ENCODE results near the gene PPME1.

PPME1 gene

GRCh38 chr11:74204701-74205100, 33.6 kb downstream of the PPME1 start:
- FAIRE-seq, result no peak
- DNase-seq (ENCODE audit: insufficient read length), result no peak
- no peak for TF ChIP-seq POLR2A (IDR thresholded peaks at IDR 0.05; ENCODE audit: low read depth, low read length)
- no peak for TF ChIP-seq POLR2AphosphoS5 (IDR thresholded peaks at IDR 0.05; ENCODE audit: low read depth, low read length)
- TF ChIP-seq TAF1 (IDR thresholded peaks at IDR 0.05; ENCODE audit: borderline replicate concordance, low read depth, low read length), result no peak

- TF ChIP-seq TAF1 (IDR thresholded peaks at IDR 0.05; ENCODE audit: borderline replicate concordance, low read depth, low read length) (no peak), POLR2AphosphoS5 (IDR thresholded peaks at IDR 0.05; ENCODE audit: low read depth, low read length) (no peak), POLR2A (IDR thresholded peaks at IDR 0.05; ENCODE audit: low read depth, low read length) (no peak)
- FAIRE-seq (no peak), DNase-seq (ENCODE audit: insufficient read length) (no peak)
These were observed 34.1 kb downstream of the PPME1 start for GRCh38 chr11:74205181-74205580.

GRCh38 chr11:74206746-74207145, 35.7 kb downstream of the PPME1 start:
- no peak for DNase-seq (ENCODE audit: insufficient read length)
- TF ChIP-seq POLR2AphosphoS5 (IDR thresholded peaks at IDR 0.05; ENCODE audit: low read depth, low read length) (no peak), POLR2A (IDR thresholded peaks at IDR 0.05; ENCODE audit: low read depth, low read length) (no peak), TAF1 (IDR thresholded peaks at IDR 0.05; ENCODE audit: borderline replicate concordance, low read depth, low read length) (no peak)
- no peak for FAIRE-seq

- TF ChIP-seq TAF1 (IDR thresholded peaks at IDR 0.05; ENCODE audit: borderline replicate concordance, low read depth, low read length) (no peak), POLR2A (IDR thresholded peaks at IDR 0.05; ENCODE audit: low read depth, low read length) (no peak), POLR2AphosphoS5 (IDR thresholded peaks at IDR 0.05; ENCODE audit: low read depth, low read length) (no peak)
- FAIRE-seq, result no peak
- no peak for DNase-seq (ENCODE audit: insufficient read length)
These were observed 37.4 kb downstream of the PPME1 start for GRCh38 chr11:74208507-74208906.

GRCh38 chr11:74212533-74212932, 41.4 kb downstream of the PPME1 start:
- DNase-seq (ENCODE audit: insufficient read length) (no peak), FAIRE-seq (no peak)

GRCh38 chr11:74220376-74220775, 49.3 kb downstream of the PPME1 start:
- no peak for TF ChIP-seq POLR2AphosphoS5 (IDR thresholded peaks at IDR 0.05; ENCODE audit: low read depth, low read length)
- no peak for FAIRE-seq
- DNase-seq (ENCODE audit: insufficient read length), result no peak

More at GRCh38 chr11:74212533-74212932, 41.4 kb downstream of the PPME1 start:
- no peak for TF ChIP-seq TAF1 (IDR thresholded peaks at IDR 0.05; ENCODE audit: borderline replicate concordance, low read depth, low read length)
- no peak for TF ChIP-seq POLR2A (IDR thresholded peaks at IDR 0.05; ENCODE audit: low read depth, low read length)
- no peak for TF ChIP-seq POLR2AphosphoS5 (IDR thresholded peaks at IDR 0.05; ENCODE audit: low read depth, low read length)

GRCh38 chr11:74221816-74222215, 50.7 kb downstream of the PPME1 start:
- DNase-seq (ENCODE audit: insufficient read length), result no peak
- TF ChIP-seq TAF1 (IDR thresholded peaks at IDR 0.05; ENCODE audit: borderline replicate concordance, low read depth, low read length), result no peak
- TF ChIP-seq POLR2A (IDR thresholded peaks at IDR 0.05; ENCODE audit: low read depth, low read length), result no peak
- no peak for FAIRE-seq

- FAIRE-seq, result no peak
- TF ChIP-seq POLR2AphosphoS5 (IDR thresholded peaks at IDR 0.05; ENCODE audit: low read depth, low read length) (no peak), TAF1 (IDR thresholded peaks at IDR 0.05; ENCODE audit: borderline replicate concordance, low read depth, low read length) (no peak), POLR2A (IDR thresholded peaks at IDR 0.05; ENCODE audit: low read depth, low read length) (no peak)
- DNase-seq (ENCODE audit: insufficient read length), result no peak
These were observed 54.5 kb downstream of the PPME1 start for GRCh38 chr11:74225565-74225964.

- TF ChIP-seq POLR2AphosphoS5 (IDR thresholded peaks at IDR 0.05; ENCODE audit: low read depth, low read length) (no peak), POLR2A (IDR thresholded peaks at IDR 0.05; ENCODE audit: low read depth, low read length) (no peak), TAF1 (IDR thresholded peaks at IDR 0.05; ENCODE audit: borderline replicate concordance, low read depth, low read length) (no peak)
- FAIRE-seq, result no peak
- DNase-seq (ENCODE audit: insufficient read length), result no peak
These were observed 55.8 kb downstream of the PPME1 start for GRCh38 chr11:74226907-74227306.

- FAIRE-seq (no peak), DNase-seq (ENCODE audit: insufficient read length) (no peak)
- TF ChIP-seq TAF1 (IDR thresholded peaks at IDR 0.05; ENCODE audit: borderline replicate concordance, low read depth, low read length) (no peak), POLR2A (IDR thresholded peaks at IDR 0.05; ENCODE audit: low read depth, low read length) (no peak)
These were observed 61.3 kb downstream of the PPME1 start for GRCh38 chr11:74232311-74232950.

- no peak for DNase-seq (ENCODE audit: insufficient read length)
- FAIRE-seq, result no peak
- no peak for TF ChIP-seq POLR2A (IDR thresholded peaks at IDR 0.05; ENCODE audit: low read depth, low read length)
- TF ChIP-seq POLR2AphosphoS5 (IDR thresholded peaks at IDR 0.05; ENCODE audit: low read depth, low read length), result no peak
- TF ChIP-seq TAF1 (IDR thresholded peaks at IDR 0.05; ENCODE audit: borderline replicate concordance, low read depth, low read length), result no peak
These were observed 62.6 kb downstream of the PPME1 start for GRCh38 chr11:74233683-74234082.

GRCh38 chr11:74235121-74235520, 64.0 kb downstream of the PPME1 start:
- no peak for FAIRE-seq
- no peak for DNase-seq (ENCODE audit: insufficient read length)
- TF ChIP-seq POLR2AphosphoS5 (IDR thresholded peaks at IDR 0.05; ENCODE audit: low read depth, low read length) (no peak), POLR2A (IDR thresholded peaks at IDR 0.05; ENCODE audit: low read depth, low read length) (no peak), TAF1 (IDR thresholded peaks at IDR 0.05; ENCODE audit: borderline replicate concordance, low read depth, low read length) (no peak)

- FAIRE-seq (no peak), DNase-seq (ENCODE audit: insufficient read length) (no peak)
- no peak for TF ChIP-seq POLR2AphosphoS5 (IDR thresholded peaks at IDR 0.05; ENCODE audit: low read depth, low read length)
- no peak for TF ChIP-seq TAF1 (IDR thresholded peaks at IDR 0.05; ENCODE audit: borderline replicate concordance, low read depth, low read length)
- TF ChIP-seq POLR2A (IDR thresholded peaks at IDR 0.05; ENCODE audit: low read depth, low read length), result no peak
These were observed 66.5 kb downstream of the PPME1 start for GRCh38 chr11:74237541-74237940.
